Measurements from ENCODE around the gene CCN6. TPM values are rescaled to one million over a fixed set of nuclear protein-coding genes. Genes with fewer than 3 reads are reported as not detected.

The CCN6 gene
- total RNA-seq, 1 experiment from 2014 or later, result not detected

DNA sequence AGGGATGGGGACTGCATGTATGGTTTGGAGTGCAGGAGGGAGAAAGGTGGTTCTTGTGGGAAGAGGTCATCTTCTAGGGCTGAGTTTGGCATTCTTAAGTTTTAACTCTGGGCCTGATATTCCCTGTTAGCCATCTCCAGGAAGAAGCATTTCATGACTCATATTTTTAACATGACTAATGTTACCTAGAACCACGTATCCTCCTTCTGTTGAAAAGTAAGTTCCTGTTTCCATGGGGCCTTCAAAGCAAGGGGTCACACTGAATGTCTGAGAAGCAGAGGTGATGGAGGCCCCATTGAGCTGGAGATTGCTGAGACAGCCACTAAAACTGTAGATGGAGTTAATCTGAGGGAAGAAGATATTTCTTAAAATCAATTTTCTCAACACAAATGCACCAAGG lies 63.6 kb downstream of the CCN6 start:
- Histone ChIP-seq H3K27me3 (ENCODE audit: insufficient read depth, low read length) (no peaks in the 10 kb centered on the region), H4K20me1 (ENCODE audit: control insufficient read depth, insufficient read depth, insufficient read length) (no peaks in the 10 kb centered on the region), H3K23me2 (ENCODE audit: insufficient read length, low read depth, low read length, poor library complexity, severe bottlenecking) (no peaks in the 10 kb centered on the region), H3K27ac (ENCODE audit: insufficient read length, low read depth, low read length) (no peak overlapping the region), H3K9ac (ENCODE audit: extremely low read depth, insufficient read length, low read length) (no peak overlapping the region), H3K4me2 (ENCODE audit: insufficient read depth, insufficient read length, low read length) (no peak overlapping the region), H4K5ac (ENCODE audit: insufficient read length, low read depth, low read length) (no peak overlapping the region), H2AK5ac (ENCODE audit: insufficient read length, low read length) (no peak overlapping the region), H2BK120ac (ENCODE audit: low read depth, low read length, poor library complexity, severe bottlenecking) (no peak overlapping the region), H4K8ac (replicated peaks; ENCODE audit: insufficient read length, low read depth, low read length) (no peak overlapping the region), H3K9me3 (ENCODE audit: control insufficient read depth, low read depth, low read length) (no peaks in the 10 kb centered on the region), H3K79me2 (ENCODE audit: insufficient read depth, low read length) (no peaks in the 10 kb centered on the region), H2BK20ac (ENCODE audit: low read depth, low read length, poor library complexity, severe bottlenecking) (no peak overlapping the region), H3K56ac (ENCODE audit: insufficient read length, low read depth, low read length) (no peak overlapping the region), H2BK15ac (ENCODE audit: low read depth, low read length) (no peak overlapping the region), H3T11ph (ENCODE audit: low read length) (no peak overlapping the region), H2BK5ac (ENCODE audit: insufficient read length, low read length) (no peak overlapping the region), H3K23ac (ENCODE audit: insufficient read length, low read depth, low read length) (no peak overlapping the region), H2BK12ac (ENCODE audit: insufficient read length, low read depth, low read length) (no peak overlapping the region), H2AFZ (ENCODE audit: low read length) (no peak overlapping the region), H3K18ac (ENCODE audit: insufficient read length, low read depth, low read length) (no peak overlapping the region), H3K4ac (ENCODE audit: low read depth, low read length) (no peak overlapping the region), H3K4me1 (ENCODE audit: insufficient read depth, low read length) (no peaks in the 10 kb centered on the region), H3K79me1 (ENCODE audit: insufficient read depth, low read depth, low read length, poor library complexity, severe bottlenecking) (no peaks in the 10 kb centered on the region), H4K91ac (ENCODE audit: insufficient read length, low read depth, low read length) (no peak overlapping the region), H3K14ac (ENCODE audit: insufficient read depth, low read length) (no peak overlapping the region)
- H3K36me3 Mint-ChIP-seq (ENCODE audit: insufficient read depth in 1 of 3, low read depth in 3 of 3), result no peaks in the 10 kb centered on the region
- H3K4me3 Mint-ChIP-seq, result no peak overlapping the region
- no CpG with 5 or more reads among the region's 1 CpG for WGBS (ENCODE audit: extremely low coverage, insufficient read length, low lambda C conversion rate)
- H3K27me3 Mint-ChIP-seq (ENCODE audit: low read depth), result no peaks in the 10 kb centered on the region
- no peaks in the 10 kb centered on the region for H3K4me1 Mint-ChIP-seq
- TF ChIP-seq CTCF (conservative IDR thresholded peaks at IDR 0.05), result no peak
- H3K27ac Mint-ChIP-seq, result no peak overlapping the region
- DNase-seq, result no peak
- no peaks in the 10 kb centered on the region for H3K9me3 Mint-ChIP-seq
